ENCODE results near the gene NOVA1.

GRCh38 chr14:26415618-26416123 is 182.2 kb downstream of the NOVA1 start:
- TF ChIP-seq SP1 (IDR thresholded peaks at IDR 0.05; ENCODE audit: low read depth) = no peak
- TF ChIP-seq CTCF (IDR thresholded peaks at IDR 0.05 in 2 of 3, conservative IDR thresholded peaks at IDR 0.05 in 1 of 3; ENCODE audit: borderline replicate concordance in 1 of 3, insufficient read depth in 1 of 3, low read depth in 2 of 3, low read length in 2 of 3) = no peak
- TF ChIP-seq EZH2phosphoT487 (IDR thresholded peaks at IDR 0.05; ENCODE audit: borderline replicate concordance) = no peak
- no peak for TF ChIP-seq TCF7L2 (IDR thresholded peaks at IDR 0.05; ENCODE audit: borderline replicate concordance, extremely low read depth, insufficient read depth, insufficient read length)
- TF ChIP-seq POLR2A (IDR thresholded peaks at IDR 0.05; ENCODE audit: borderline replicate concordance, extremely low read depth, insufficient read depth, insufficient read length) = no peak
- no peak for TF ChIP-seq POLR2AphosphoS5 (IDR thresholded peaks at IDR 0.05; ENCODE audit: low read depth, low read length)
- TF ChIP-seq REST (IDR thresholded peaks at IDR 0.05; ENCODE audit: low read depth) = no peak
- no peak for TF ChIP-seq ZNF274 (IDR thresholded peaks at IDR 0.05; ENCODE audit: low read depth, low read length)
- no peak for TF ChIP-seq MAX (IDR thresholded peaks at IDR 0.05)
- no peak for TF ChIP-seq ZFX (IDR thresholded peaks at IDR 0.05)
- no peak for TF ChIP-seq RAD21 (IDR thresholded peaks at IDR 0.05; ENCODE audit: low read depth)
- TF ChIP-seq EGR1 (IDR thresholded peaks at IDR 0.05; ENCODE audit: low read depth) = no peak
- TF ChIP-seq CEBPB (IDR thresholded peaks at IDR 0.05; ENCODE audit: low read depth) = no peak
- no peak for TF ChIP-seq EZH2 (IDR thresholded peaks at IDR 0.05)

All from HCT116 (cell line).